Naive B cell (primary cell): ENCODE data around the gene ATP8B1. TPM values are rescaled to one million over a fixed set of nuclear protein-coding genes. Genes with fewer than 3 reads are reported as not detected.
"Not testable (repeated sequence)": the region's sequence is repeated elsewhere in the genome, so short reads cannot be mapped to it uniquely, and the experiment has no call there.

Source experiments
- ATAC-seq, 2 donors: fragments of 150-1000 bp; cut with Tn5 transposase; 2 replicates each; pipeline ENCODE4 v1.10.0; 2021; ENCODE audit warnings: low read depth in 2 of 2, mild to moderate bottlenecking in 2 of 2, moderate library complexity in 2 of 2
- DNase-seq: peaks from one replicate; pipeline ENCODE4 v3.0.0; 2022
- H3K27ac Mint-ChIP-seq, 6 donors: one replicate each; pipeline ENCODE4 v1.8.0; 2020 to 2022; ENCODE audit warnings: mild to moderate bottlenecking in 6 of 6, mixed read lengths in 6 of 6, moderate library complexity in 5 of 6, inconsistent platforms in 2 of 6
- H3K27me3 Mint-ChIP-seq, 3 donors: one replicate each; pipeline ENCODE4 v1.8.0; 2021 to 2022; ENCODE audit warnings: mixed read lengths in 3 of 3, mild to moderate bottlenecking in 1 of 3
- H3K36me3 Mint-ChIP-seq, 2 donors: one replicate each; pipeline ENCODE4 v1.8.0; 2020 to 2022; ENCODE audit warnings: mixed read lengths in 2 of 2, inconsistent platforms in 1 of 2, mild to moderate bottlenecking in 1 of 2
- H3K4me1 Mint-ChIP-seq, 3 donors: one replicate each; pipeline ENCODE4 v1.8.0; 2020 to 2022; ENCODE audit warnings: mixed read lengths in 3 of 3, inconsistent platforms in 1 of 3, mild to moderate bottlenecking in 1 of 3, moderate library complexity in 1 of 3
- H3K4me3 Mint-ChIP-seq, 8 donors: one replicate each; pipeline ENCODE4 v1.8.0; 2020 to 2022; ENCODE audit warnings: mild to moderate bottlenecking in 8 of 8, mixed read lengths in 8 of 8, moderate library complexity in 8 of 8, inconsistent platforms in 2 of 8
- H3K9me3 Mint-ChIP-seq, 7 donors: one replicate each; pipeline ENCODE4 v1.8.0; 2020 to 2022; ENCODE audit warnings: mixed read lengths in 7 of 7, mild to moderate bottlenecking in 5 of 7, inconsistent platforms in 2 of 7, moderate library complexity in 1 of 7
- polyA plus RNA-seq, 6 donors: library from polyadenylated mRNA; unstranded; fragments of 300-500 nt; fragmentation: Illumina TruSeq; gene quantifications; one replicate each; pipeline ENCODE4 v1.2.3, GENCODE V29; 2021; ENCODE audit warnings: low read depth in 6 of 6

ATP8B1 gene
- polyA plus RNA-seq, 6 donors from 2014 or later, result 0.04 to 1.1 (median 0.37) TPM; not detected in 1

DNA sequence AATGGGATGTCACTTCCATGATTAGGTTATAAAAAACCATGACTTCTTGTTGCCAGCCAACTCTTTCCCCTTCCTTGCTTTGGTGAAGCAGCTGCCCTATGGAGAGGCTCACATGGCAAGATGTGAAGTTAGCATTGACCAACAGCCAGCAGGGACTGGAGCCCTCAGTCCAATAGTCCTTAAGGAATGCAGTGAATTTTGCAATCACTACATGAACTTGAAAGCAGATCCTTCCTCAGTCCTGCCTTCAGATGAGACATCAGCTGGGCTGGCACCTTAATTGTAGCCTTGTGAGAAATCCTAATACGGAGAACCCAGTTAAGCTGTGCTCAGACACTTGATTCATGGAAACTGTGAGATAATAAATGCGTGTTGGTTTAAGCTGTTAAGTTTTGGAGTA lies 61.8 kb downstream of the ATP8B1 start:
- H3K9me3 Mint-ChIP-seq, result peaks cover 0 to 4% (median 0%) of the 10 kb centered on the region in 7 donors
- no peak for ATAC-seq
- no peaks in the 10 kb centered on the region for H3K27me3 Mint-ChIP-seq

DNA sequence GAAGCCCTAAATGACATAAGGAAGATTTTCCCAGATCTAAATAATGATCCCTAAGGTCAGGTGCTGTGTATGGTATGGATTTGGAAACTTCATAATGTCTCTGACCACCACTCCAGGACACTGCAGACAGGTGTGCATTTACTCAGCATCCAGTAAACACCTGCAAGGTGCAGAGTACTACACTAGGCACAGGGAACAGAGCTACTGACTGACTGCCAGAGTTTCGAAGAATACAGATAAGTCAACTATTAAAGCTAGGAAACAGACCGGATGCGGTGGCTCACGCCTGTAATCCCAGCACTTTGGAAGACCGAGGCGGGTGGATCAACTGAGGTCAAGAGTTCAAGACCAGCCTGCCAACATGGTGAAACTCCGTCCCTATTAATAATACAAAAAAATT lies 65.0 kb downstream of the ATP8B1 start:
- DNase-seq (no peak), ATAC-seq (no peak)
- peaks cover 12 to 31% (median 20%) of the 10 kb centered on the region in 3 donors for H3K4me1 Mint-ChIP-seq
- H3K27me3 Mint-ChIP-seq, result no peaks in the 10 kb centered on the region
- peaks cover 0 to 4% (median 2%) of the 10 kb centered on the region in 7 donors for H3K9me3 Mint-ChIP-seq
- H3K36me3 Mint-ChIP-seq, result peaks cover 12 to 30% of the 10 kb centered on the region in 2 donors
- no peak overlapping the region for H3K4me3 Mint-ChIP-seq
- peak overlapping the region in 1 of 6 donors; percentile 54 for H3K27ac Mint-ChIP-seq

More for the DNA sequence above, 61.8 kb downstream of the ATP8B1 start:
- Mint-ChIP-seq H3K36me3 (peaks cover 6 to 22% of the 10 kb centered on the region in 2 donors), H3K27ac (peak overlapping the region in 1 of 6 donors; percentile 32), H3K4me1 (peaks cover 12 to 28% (median 19%) of the 10 kb centered on the region in 3 donors), H3K4me3 (no peak overlapping the region)
- DNase-seq, result no peak

- Mint-ChIP-seq H3K27me3 (no peaks in the 10 kb centered on the region), H3K4me3 (no peak overlapping the region), H3K9me3 (peaks cover 0 to 4% (median 2%) of the 10 kb centered on the region in 7 donors), H3K4me1 (peaks cover 16 to 31% (median 20%) of the 10 kb centered on the region in 3 donors), H3K27ac (peak overlapping the region in 1 of 6 donors; percentile 71), H3K36me3 (peaks cover 17 to 30% of the 10 kb centered on the region in 2 donors)
- ATAC-seq (no peak), DNase-seq (no peak)
Observed at GRCh38 chr18:57737400-57738060, 65.6 kb downstream of the ATP8B1 start.

- ATAC-seq, H3K9me3 Mint-ChIP-seq, H3K27me3 Mint-ChIP-seq, H3K4me3 Mint-ChIP-seq, DNase-seq: not testable (repeated sequence)
- peaks cover 17 to 30% of the 10 kb centered on the region in 2 donors for H3K36me3 Mint-ChIP-seq
- peaks cover 30 to 46% (median 36%) of the 10 kb centered on the region in 3 donors for H3K4me1 Mint-ChIP-seq
- peak overlapping the region in 2 of 6 donors; percentile 56 to 64 for H3K27ac Mint-ChIP-seq
Observed at GRCh38 chr18:57735042-57735441, 68.1 kb downstream of the ATP8B1 start.

- Mint-ChIP-seq H3K4me1 (peaks cover 35 to 53% (median 48%) of the 10 kb centered on the region in 3 donors), H3K27ac (no peak overlapping the region), H3K36me3 (peaks cover 17 to 22% of the 10 kb centered on the region in 2 donors), H3K9me3 (peaks cover 0 to 3% (median 0%) of the 10 kb centered on the region in 7 donors), H3K4me3 (no peak overlapping the region), H3K27me3 (no peaks in the 10 kb centered on the region)
- ATAC-seq (no peak), DNase-seq (no peak)
Observed at GRCh38 chr18:57733861-57734260, 69.3 kb downstream of the ATP8B1 start.

DNA sequence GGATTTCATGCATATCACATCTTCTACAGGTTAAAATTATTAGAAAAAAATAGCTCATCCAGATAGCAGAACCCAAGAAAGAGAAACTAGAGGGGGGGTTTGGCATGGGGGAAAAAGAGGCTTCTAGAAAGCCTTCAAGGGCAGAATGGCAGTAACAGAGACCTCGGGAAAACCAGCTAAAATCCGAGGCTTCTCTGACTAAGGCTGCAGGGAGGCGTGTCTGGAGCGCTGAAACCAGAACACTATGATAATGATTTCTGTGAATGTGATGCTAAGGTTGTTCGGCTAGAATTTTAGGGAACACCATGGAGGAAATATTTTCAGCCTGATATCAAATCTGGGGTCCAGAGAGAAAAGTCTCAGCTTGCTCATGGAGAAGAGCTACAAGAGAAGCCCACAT lies 73.0 kb downstream of the ATP8B1 start:
- no peak for ATAC-seq
- H3K4me3 Mint-ChIP-seq, result no peak overlapping the region
- peaks cover 0 to 24% (median 13%) of the 10 kb centered on the region in 7 donors for H3K9me3 Mint-ChIP-seq
- DNase-seq, result no peak
- H3K27ac Mint-ChIP-seq, result peak overlapping the region; percentile 24 to 95 (median 78)
- peaks cover 48 to 66% (median 54%) of the 10 kb centered on the region in 3 donors for H3K4me1 Mint-ChIP-seq
- H3K36me3 Mint-ChIP-seq, result peaks cover 4 to 8% of the 10 kb centered on the region in 2 donors
- H3K27me3 Mint-ChIP-seq, result no peaks in the 10 kb centered on the region

DNA sequence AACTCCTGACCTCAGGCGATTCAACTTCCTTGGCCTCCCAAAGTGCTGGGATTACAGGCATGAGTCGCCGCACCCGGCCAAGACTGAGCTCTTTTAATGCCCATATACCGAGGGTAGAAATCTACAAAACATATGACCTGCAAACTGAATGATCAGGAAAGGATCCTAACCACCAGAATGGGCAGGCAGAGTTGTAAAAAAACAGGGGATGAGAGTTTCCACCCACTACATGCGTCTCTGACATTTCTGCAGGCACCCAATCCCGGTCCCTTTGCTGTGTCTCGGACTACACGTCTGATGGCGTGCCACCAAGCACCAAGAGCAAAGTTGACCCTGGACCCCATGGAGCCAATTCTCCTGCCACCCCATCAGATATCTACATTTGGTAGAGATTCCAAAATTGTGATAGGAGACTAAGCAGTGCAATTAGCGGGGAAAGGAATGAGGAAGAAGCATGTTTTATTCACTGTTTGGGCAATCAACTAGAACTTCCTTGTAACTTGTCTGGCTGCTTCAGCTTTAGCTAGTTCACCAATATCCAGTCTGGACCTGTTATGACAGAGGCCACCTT lies 74.1 kb downstream of the ATP8B1 start:
- ATAC-seq, result peak in 1 of 2 donors; percentile 37
- Mint-ChIP-seq H3K9me3 (peaks cover 0 to 24% (median 13%) of the 10 kb centered on the region in 7 donors), H3K27me3 (no peaks in the 10 kb centered on the region), H3K4me1 (peaks cover 48 to 62% (median 51%) of the 10 kb centered on the region in 3 donors), H3K27ac (peak overlapping the region in 1 of 6 donors; percentile 20), H3K36me3 (peaks cover 0 to 5% of the 10 kb centered on the region in 2 donors), H3K4me3 (peak overlapping the region in 1 of 8 donors; percentile 50)
- DNase-seq, result no peak

GRCh38 chr18:57727952-57728807 lies 74.9 kb downstream of the ATP8B1 start:
- Mint-ChIP-seq H3K9me3 (peaks cover 0 to 24% (median 13%) of the 10 kb centered on the region in 7 donors), H3K4me1 (peaks cover 48 to 60% (median 51%) of the 10 kb centered on the region in 3 donors), H3K27ac (peak overlapping the region in 4 of 6 donors; percentile 25 to 71 (median 46)), H3K36me3 (peaks cover 0 to 5% of the 10 kb centered on the region in 2 donors), H3K27me3 (no peaks in the 10 kb centered on the region), H3K4me3 (peak overlapping the region in 2 of 8 donors; percentile 6 to 48)
- ATAC-seq, result peak; percentile 35 to 66
- no peak for DNase-seq

DNA sequence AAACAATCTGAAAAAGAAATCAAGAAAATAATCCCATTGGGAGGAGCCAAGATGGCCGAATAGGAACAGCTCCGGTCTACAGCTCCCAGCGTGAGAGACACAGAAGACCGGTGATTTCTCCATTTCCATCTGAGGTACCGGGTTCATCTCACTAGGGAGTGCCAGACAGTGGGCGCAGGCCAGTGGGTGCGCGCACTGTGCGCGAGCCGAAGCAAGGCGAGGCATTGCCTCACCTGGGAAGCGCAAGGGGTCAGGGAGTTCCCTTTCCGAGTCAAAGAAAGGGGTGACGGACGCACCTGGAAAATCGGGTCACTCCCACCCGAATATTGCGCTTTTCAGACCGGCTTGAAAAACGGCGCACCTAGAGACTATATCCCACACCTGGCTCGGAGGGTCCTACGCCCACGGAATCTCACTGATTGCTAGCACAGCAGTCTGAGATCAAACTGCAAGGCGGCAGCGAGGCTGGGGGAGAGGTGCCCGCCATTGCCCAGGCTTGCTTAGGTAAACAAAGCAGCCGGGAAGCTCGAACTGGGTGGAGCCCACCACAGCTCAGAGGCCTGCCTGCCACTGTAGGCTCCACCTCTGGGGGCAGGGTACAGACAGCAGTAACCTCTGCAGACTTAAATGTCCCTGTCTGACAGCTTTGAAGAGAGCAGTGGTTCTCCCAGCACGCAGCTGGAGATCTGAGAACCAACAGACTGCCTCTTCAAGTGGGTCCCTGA lies 83.7 kb downstream of the ATP8B1 start:
- H3K4me1 Mint-ChIP-seq, H3K27me3 Mint-ChIP-seq, ATAC-seq, DNase-seq, H3K27ac Mint-ChIP-seq: not testable (repeated sequence)
- H3K4me3 Mint-ChIP-seq, result peak overlapping the region in 1 of 8 donors; percentile 40
- peaks cover 6 to 39% (median 28%) of the 10 kb centered on the region in 7 donors for H3K9me3 Mint-ChIP-seq
- peaks cover 11% of the 10 kb centered on the region in 2 donors for H3K36me3 Mint-ChIP-seq

GRCh38 chr18:57716549-57716948 lies 86.6 kb downstream of the ATP8B1 start:
- Mint-ChIP-seq H3K9me3 (peaks cover 6 to 43% (median 28%) of the 10 kb centered on the region in 7 donors), H3K27ac (peak overlapping the region in 1 of 6 donors; percentile 58), H3K4me1 (peaks cover 11 to 21% (median 13%) of the 10 kb centered on the region in 3 donors), H3K36me3 (peaks cover 11 to 12% of the 10 kb centered on the region in 2 donors), H3K4me3 (no peak overlapping the region), H3K27me3 (no peaks in the 10 kb centered on the region)
- no peak for ATAC-seq
- DNase-seq, result no peak

- no peak for ATAC-seq
- Mint-ChIP-seq H3K9me3 (peaks cover 6 to 43% (median 28%) of the 10 kb centered on the region in 7 donors), H3K27ac (no peak overlapping the region), H3K27me3 (no peaks in the 10 kb centered on the region), H3K4me3 (no peak overlapping the region), H3K36me3 (peaks cover 11 to 12% of the 10 kb centered on the region in 2 donors), H3K4me1 (peaks cover 11 to 26% (median 22%) of the 10 kb centered on the region in 3 donors)
- no peak for DNase-seq
Observed at GRCh38 chr18:57715671-57716070, 87.4 kb downstream of the ATP8B1 start.

DNA sequence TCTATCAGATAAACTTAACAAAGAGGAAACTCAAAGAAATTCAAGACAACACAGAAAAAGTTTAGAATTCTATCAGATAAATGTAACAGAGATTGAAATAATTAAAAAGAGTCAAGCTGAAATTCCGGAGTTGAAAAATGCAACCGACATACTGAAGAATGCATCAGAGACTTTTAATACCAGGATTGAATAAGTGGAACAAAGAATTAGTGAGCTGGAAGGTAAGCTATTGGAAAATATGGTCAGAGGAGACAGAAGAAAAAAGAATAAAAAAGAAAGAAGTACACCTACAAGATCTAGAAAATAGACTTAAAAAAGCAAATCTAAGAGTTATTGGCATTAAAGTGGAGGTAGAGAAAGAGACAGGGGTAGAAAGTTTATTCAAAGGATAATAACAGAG lies 88.0 kb downstream of the ATP8B1 start:
- H3K9me3 Mint-ChIP-seq, result peaks cover 6 to 43% (median 28%) of the 10 kb centered on the region in 7 donors
- H3K4me3 Mint-ChIP-seq, result no peak overlapping the region
- DNase-seq (no peak), ATAC-seq (no peak)
- peak overlapping the region in 1 of 6 donors; percentile 64 for H3K27ac Mint-ChIP-seq
- peaks cover 11 to 12% of the 10 kb centered on the region in 2 donors for H3K36me3 Mint-ChIP-seq
- H3K4me1 Mint-ChIP-seq, result peaks cover 15 to 32% (median 28%) of the 10 kb centered on the region in 3 donors
- no peaks in the 10 kb centered on the region for H3K27me3 Mint-ChIP-seq
